Muscle of leg (tissue), 11 donors: ENCODE measurements around the gene GRK4. TPM values are rescaled to one million over a fixed set of nuclear protein-coding genes. Genes with fewer than 3 reads are reported as not detected.
"Not testable (repeated sequence)": the region's sequence is repeated elsewhere in the genome, so short reads cannot be mapped to it uniquely, and the experiment has no call there.

Experiments
- DNase-seq: peaks from one replicate; pipeline ENCODE4 v3.0.0; 2013
- H3K27ac ChIP-seq: one replicate; pipeline ENCODE4 v1.5.1; 2013; ENCODE audit warnings: mild to moderate bottlenecking, low read length, control low read depth
- H3K27me3 ChIP-seq: one replicate; pipeline ENCODE4 v1.6.1; 2013; ENCODE audit warnings: low read length; ENCODE audit not compliant: control insufficient read depth, insufficient read depth
- H3K36me3 ChIP-seq: one replicate; pipeline ENCODE4 v1.6.1; 2013; ENCODE audit warnings: low read length; ENCODE audit not compliant: control insufficient read depth, insufficient read depth
- H3K4me1 ChIP-seq: one replicate; pipeline ENCODE4 v1.6.1; 2013; ENCODE audit warnings: low read length; ENCODE audit not compliant: control insufficient read depth, insufficient read depth
- H3K4me3 ChIP-seq: one replicate; pipeline ENCODE4 v1.5.1; 2013; ENCODE audit warnings: low read length, control low read depth
- H3K9me3 ChIP-seq: replicated peaks from 2 replicates; pipeline ENCODE4 v1.6.1; 2013; ENCODE audit warnings: low read depth, low read length; ENCODE audit not compliant: control insufficient read depth
- WGBS: methylation state at CpG from one replicate; pipeline ENCODE4 v1.1.5; 2013; ENCODE audit warnings: missing lambda C conversion rate; ENCODE audit not compliant: insufficient coverage; 5-methylcytosine and 5-hydroxymethylcytosine counted together
- polyA plus RNA-seq, 8 donors: library from polyadenylated mRNA; unstranded; fragments of 120-200 nt; gene quantifications; one replicate each; pipeline versions ENCODE4 v1.2.1 to v1.2.3, GENCODE V29; 2013; ENCODE audit warnings: inconsistent platforms in 1 of 8, low replicate concordance in 1 of 8; ENCODE audit not compliant: insufficient read length in 8 of 8, insufficient read depth in 1 of 8
- total RNA-seq: library from RNA; stranded (reverse); fragments of 120-200 nt; gene quantifications from one replicate; pipeline ENCODE4 v1.2.4, GENCODE V29; 2013

GRK4 gene
- total and polyA plus RNA-seq, 9 donors, result 6.7 to 16.1 (median 8.8) TPM

GRCh38 chr4:2947926-2948325 lies 15.4 kb upstream of the GRK4 start:
- Histone ChIP-seq H3K4me1 (no peaks in the 10 kb centered on the region), H3K27ac (no peak overlapping the region), H3K27me3 (no peaks in the 10 kb centered on the region), H3K9me3 (no peaks in the 10 kb centered on the region), H3K36me3 (peaks cover 87% of the 10 kb centered on the region), H3K4me3 (no peak overlapping the region)
- 84% methylated on average over 8 of the region's 11 CpGs for WGBS
- DNase-seq, result no peak

- Histone ChIP-seq H3K27ac (no peak overlapping the region), H3K4me1 (no peaks in the 10 kb centered on the region), H3K36me3 (peaks cover 85% of the 10 kb centered on the region), H3K4me3 (no peak overlapping the region), H3K27me3 (no peaks in the 10 kb centered on the region), H3K9me3 (no peaks in the 10 kb centered on the region)
- WGBS, result 100% methylated on average over 2 of the region's 14 CpGs
- no peak for DNase-seq
Measured at GRCh38 chr4:2948895-2949781, 14.2 kb upstream of the GRK4 start.

- Histone ChIP-seq H3K36me3 (peaks cover 85% of the 10 kb centered on the region), H3K9me3 (no peaks in the 10 kb centered on the region), H3K27me3 (no peaks in the 10 kb centered on the region), H3K4me1 (no peaks in the 10 kb centered on the region), H3K27ac (no peak overlapping the region), H3K4me3 (no peak overlapping the region)
- no peak for DNase-seq
- 92% methylated on average over 11 of the region's 11 CpGs for WGBS
Measured at GRCh38 chr4:2949782-2950125, 13.6 kb upstream of the GRK4 start.

GRCh38 chr4:2950221-2950989 lies 13.0 kb upstream of the GRK4 start:
- 95% methylated on average over 5 of the region's 16 CpGs for WGBS
- Histone ChIP-seq H3K4me3 (no peak overlapping the region), H3K9me3 (no peaks in the 10 kb centered on the region), H3K27me3 (no peaks in the 10 kb centered on the region), H3K27ac (no peak overlapping the region), H3K36me3 (peaks cover 80% of the 10 kb centered on the region), H3K4me1 (no peaks in the 10 kb centered on the region)
- DNase-seq, result no peak

GRCh38 chr4:2953496-2953895 lies 9.9 kb upstream of the GRK4 start:
- H3K27me3 ChIP-seq, result no peaks in the 10 kb centered on the region
- H3K9me3 ChIP-seq, result no peaks in the 10 kb centered on the region
- H3K4me1 ChIP-seq, result peaks cover 1% of the 10 kb centered on the region
- no peak for DNase-seq
- no peak overlapping the region for H3K27ac ChIP-seq
- no peak overlapping the region for H3K4me3 ChIP-seq
- H3K36me3 ChIP-seq, result peaks cover 72% of the 10 kb centered on the region
- WGBS, result 84% methylated on average over 3 of the region's 6 CpGs

- peaks cover 64% of the 10 kb centered on the region for H3K36me3 ChIP-seq
- H3K4me3 ChIP-seq, result no peak overlapping the region
- WGBS, result 67% methylated on average over 10 of the region's 33 CpGs
- DNase-seq, result no peak
- no peak overlapping the region for H3K27ac ChIP-seq
- peaks cover 3% of the 10 kb centered on the region for H3K4me1 ChIP-seq
- H3K27me3 ChIP-seq, result no peaks in the 10 kb centered on the region
- no peaks in the 10 kb centered on the region for H3K9me3 ChIP-seq
Measured at GRCh38 chr4:2954358-2955185, 8.8 kb upstream of the GRK4 start.

- not testable (repeated sequence) for H3K4me1 ChIP-seq, H3K9me3 ChIP-seq, DNase-seq, H3K27ac ChIP-seq, H3K4me3 ChIP-seq, H3K27me3 ChIP-seq
- H3K36me3 ChIP-seq, result peaks cover 58% of the 10 kb centered on the region
- 90% methylated on average over 17 of the region's 44 CpGs for WGBS
Measured at GRCh38 chr4:2955186-2956044, 8.0 kb upstream of the GRK4 start.

GRCh38 chr4:2958446-2958845 lies 4.9 kb upstream of the GRK4 start:
- H3K4me3 ChIP-seq, result no peak overlapping the region
- no peaks in the 10 kb centered on the region for H3K9me3 ChIP-seq
- peaks cover 17% of the 10 kb centered on the region for H3K4me1 ChIP-seq
- H3K27ac ChIP-seq, result no peak overlapping the region
- 61% methylated on average over 6 of the region's 9 CpGs for WGBS
- H3K27me3 ChIP-seq, result no peaks in the 10 kb centered on the region
- DNase-seq, result no peak
- H3K36me3 ChIP-seq, result peaks cover 36% of the 10 kb centered on the region

GRCh38 chr4:2960450-2960849 lies 2.9 kb upstream of the GRK4 start:
- H3K27me3 ChIP-seq, H3K4me3 ChIP-seq, DNase-seq, H3K27ac ChIP-seq, H3K9me3 ChIP-seq: not testable (repeated sequence)
- Histone ChIP-seq H3K36me3 (peaks cover 28% of the 10 kb centered on the region), H3K4me1 (peaks cover 23% of the 10 kb centered on the region)
- WGBS, result no CpG with 5 or more reads among the region's 4 CpGs
